Endothelial cell of umbilical vein (primary cell): Measurements from ENCODE around the gene OR10J4. TPM values are rescaled to one million over a fixed set of nuclear protein-coding genes. Genes with fewer than 3 reads are reported as not detected.

Experiments
- BruUV-seq: library from RNA; stranded (reverse); fragments of 400-500 nt; replicated peaks from 2 replicates; lab custom pipeline; 2021; lab: Mats Ljungman, UMichigan
- CTCF ChIA-PET: fragments of 300-600, 350-600 bp; sonication (Branson Sonifier 250); formaldehyde crosslinking; loops from one replicate; lab custom pipeline; 2021; ENCODE audit warnings: antibody characterized with exemption, inconsistent platforms; lab: Charles Lee
- POLR2A ChIA-PET: fragments of 300-600, 350-600 bp; sonication (Branson Sonifier 250); formaldehyde crosslinking; loops from one replicate; lab custom pipeline; 2021; ENCODE audit warnings: antibody characterized with exemption, inconsistent platforms; lab: Charles Lee
- DNase-seq: peaks from one replicate; pipeline ENCODE4 v3.0.0-alpha.2; 2011; ENCODE audit warnings: low read depth, low spot score
- FAIRE-seq: peaks from 2 replicates; lab custom pipeline; 2011; peaks lifted over from hg19 to GRCh38; lab: Jason Lieb, UNC
- H2AFZ ChIP-seq: 2 replicates; pipeline ENCODE4 v1.6.0; 2012; ENCODE audit warnings: low read depth, low read length, control low read depth, inconsistent platforms
- H3K27ac ChIP-seq: 2 replicates; pipeline ENCODE4 v1.5.1; 2011; ENCODE audit warnings: low read depth, mild to moderate bottlenecking, control low read depth, low read length, moderate library complexity; ENCODE audit not compliant: insufficient read depth
- H3K27me3 ChIP-seq, 2 experiments: 2 replicates each; pipeline versions ENCODE4 v1.6.0 to v1.6.1; 2011; ENCODE audit warnings: low read length in 2 of 2, mixed read lengths in 1 of 2; ENCODE audit not compliant: control insufficient read depth in 2 of 2, insufficient read depth in 2 of 2
- H3K36me3 ChIP-seq, 2 experiments: 2 replicates in 1 of 2; 3 replicates in 1 of 2; pipeline ENCODE4 v1.5.1; 2011; ENCODE audit warnings: low read length in 2 of 2, mild to moderate bottlenecking in 1 of 2, moderate library complexity in 1 of 2; ENCODE audit not compliant: control insufficient read depth in 2 of 2, insufficient read depth in 2 of 2; ENCODE audit errors: extremely low read depth in 1 of 2
- H3K4me1 ChIP-seq: 3 replicates; pipeline ENCODE4 v1.5.1; 2011; ENCODE audit warnings: mild to moderate bottlenecking, low read length; ENCODE audit not compliant: control insufficient read depth, insufficient read depth; ENCODE audit errors: extremely low read depth
- H3K4me2 ChIP-seq: 2 replicates; pipeline ENCODE4 v1.6.1; 2011; ENCODE audit warnings: low read length, control low read depth, mixed read lengths; ENCODE audit not compliant: insufficient read depth
- H3K4me3 ChIP-seq, 3 experiments: fragments of 200-600 bp in 1 of 3; sonication (generic), shearing (Covaris generic) in 1 of 3; replicated peaks in 1 of 3; 2 replicates each; pipeline ENCODE4 v1.5.1; 2011 to 2016; ENCODE audit warnings: control low read depth in 3 of 3, low read length in 3 of 3, mild to moderate bottlenecking in 2 of 3, inconsistent platforms in 1 of 3, low read depth in 1 of 3, moderate library complexity in 1 of 3; ENCODE audit not compliant: insufficient read depth in 1 of 3
- H3K79me2 ChIP-seq: 2 replicates; pipeline ENCODE4 v1.6.0; 2012; ENCODE audit warnings: low read length, inconsistent platforms; ENCODE audit not compliant: control insufficient read depth, insufficient read depth
- H3K9ac ChIP-seq: replicated peaks from 2 replicates; pipeline ENCODE3; 2011; ENCODE audit warnings: low read length, control low read depth; ENCODE audit not compliant: insufficient read depth; ENCODE audit errors: extremely low read depth
- H3K9me1 ChIP-seq: replicated peaks from 3 replicates; pipeline ENCODE4 v1.6.0; 2011; ENCODE audit warnings: mild to moderate bottlenecking, low read length; ENCODE audit not compliant: control insufficient read depth, insufficient read depth; ENCODE audit errors: extremely low read depth
- H3K9me3 ChIP-seq: replicated peaks from 2 replicates; pipeline ENCODE4 v1.5.1; 2012; ENCODE audit warnings: low read length, inconsistent platforms; ENCODE audit not compliant: control insufficient read depth, insufficient read depth
- H4K20me1 ChIP-seq: replicated peaks from 2 replicates; pipeline ENCODE3; 2011; ENCODE audit warnings: mild to moderate bottlenecking, low read length; ENCODE audit not compliant: control insufficient read depth, insufficient read depth; ENCODE audit errors: extremely low read depth
- EZH2 ChIP-seq: IDR thresholded peaks from 2 replicates; pipeline ENCODE4 v1.6.1; 2012; ENCODE audit warnings: borderline replicate concordance, low read depth, mild to moderate bottlenecking, moderate library complexity, low read length, inconsistent platforms; ENCODE audit not compliant: severe bottlenecking
- FOS ChIP-seq: IDR thresholded peaks from 2 replicates; pipeline ENCODE4 v1.6.1; 2011; ENCODE audit warnings: mild to moderate bottlenecking, low read length, moderate library complexity, borderline replicate concordance; ENCODE audit not compliant: insufficient read depth
- GATA2 ChIP-seq: IDR thresholded peaks from 2 replicates; pipeline ENCODE4 v1.7.0; 2011; ENCODE audit warnings: low read depth, mild to moderate bottlenecking, moderate library complexity, mixed read lengths, low read length; ENCODE audit not compliant: insufficient read length, insufficient read depth
- JUN ChIP-seq: IDR thresholded peaks from 2 replicates; pipeline ENCODE4 v1.6.1; 2011; ENCODE audit warnings: borderline replicate concordance, low read depth; ENCODE audit not compliant: insufficient read length, insufficient read depth
- MYC ChIP-seq: IDR thresholded peaks from one replicate; pipeline ENCODE4 v1.6.1; 2011; ENCODE audit warnings: mild to moderate bottlenecking, low read depth, low read length
- POLR2A ChIP-seq: IDR thresholded peaks from 2 replicates; pipeline ENCODE4 v1.6.1; 2012; ENCODE audit warnings: low read depth, mild to moderate bottlenecking, control low read depth, low read length
- POLR2AphosphoS5 ChIP-seq: IDR thresholded peaks from 2 replicates; pipeline ENCODE4 v1.6.1; 2012; ENCODE audit warnings: low read depth, mild to moderate bottlenecking, control low read depth, low read length, moderate library complexity; ENCODE audit not compliant: insufficient read depth
- dilution Hi-C: fragments of 300-500 bp; cut with MboI; formaldehyde crosslinking; loops from one replicate; pipeline ENCODE4 v1.15.0; 2019; ENCODE audit warnings: low sequenced_read_pairs; ENCODE audit not compliant: extremely low pct_ligation_motif_present
- intact Hi-C: fragments of 100-400 bp; cut with micrococcal nuclease; formaldehyde crosslinking; loops from one replicate; pipeline ENCODE4 v1.10.0; 2022
- polyA plus RNA-seq, 4 experiments: library from polyadenylated mRNA; depleted of rRNA in 3 of 4; stranded (reverse) in 3 of 4; unstranded in 1 of 4; fragments of >200 nt; gene quantifications; 2 replicates each; pipeline versions ENCODE4 v1.2.1 to v1.2.3, GENCODE V29; 2011 to 2012; ENCODE audit warnings: missing spikeins in 1 of 4
- total RNA-seq: library from RNA; stranded (reverse); gene quantifications from 2 replicates; pipeline ENCODE4 v1.2.3, GENCODE V29; 2021
- TF ChIP-seq, protein P1 (sequence below): IDR thresholded peaks from 2 replicates; pipeline ENCODE4 v1.6.1; 2011; ENCODE audit not compliant: insufficient read depth, insufficient read length
- TF ChIP-seq, protein P2 (sequence below), 2 donors: IDR thresholded peaks; 1 replicate in 1 of 2; 2 replicates in 1 of 2; pipeline ENCODE4 v1.5.1; 2011; ENCODE audit warnings: low read length in 2 of 2, mild to moderate bottlenecking in 2 of 2, moderate library complexity in 2 of 2, control low read depth in 1 of 2, inconsistent platforms in 1 of 2, low read depth in 1 of 2; ENCODE audit not compliant: insufficient read depth in 1 of 2; ENCODE audit errors: extremely low read depth in 1 of 2

The OR10J4 gene
- total and polyA plus RNA-seq, 2 donors (not counting 3 experiments of a cell fraction or from before 2014, with no cell fraction given), result not detected

- Histone ChIP-seq H3K36me3 (no peaks in the 10 kb centered on the region), H3K4me3 (no peak overlapping the region), H2AFZ (no peak overlapping the region), H3K4me1 (no peaks in the 10 kb centered on the region), H3K9ac (no peak overlapping the region), H3K27me3 (no peaks in the 10 kb centered on the region), H4K20me1 (no peaks in the 10 kb centered on the region), H3K79me2 (no peaks in the 10 kb centered on the region), H3K27ac (no peak overlapping the region), H3K9me3 (no peaks in the 10 kb centered on the region), H3K9me1 (no peaks in the 10 kb centered on the region), H3K4me2 (no peak overlapping the region)
- ChIA-PET CTCF (no interaction called here), POLR2A (no interaction called here)
- DNase-seq (no peak), FAIRE-seq (no peak)
- TF ChIP-seq POLR2A, result no peak
- no peak for TF ChIP-seq JUN
- TF ChIP-seq, protein P1, sequence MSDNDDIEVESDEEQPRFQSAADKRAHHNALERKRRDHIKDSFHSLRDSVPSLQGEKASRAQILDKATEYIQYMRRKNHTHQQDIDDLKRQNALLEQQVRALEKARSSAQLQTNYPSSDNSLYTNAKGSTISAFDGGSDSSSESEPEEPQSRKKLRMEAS, result no peak
- intact Hi-C loops (no loop called here), dilution Hi-C loops (no loop called here)
- BruUV-seq, result no TSS peak
Measured at GRCh38 chr1:159430985-159431384, 1.0 kb upstream of the OR10J4 start.

DNA sequence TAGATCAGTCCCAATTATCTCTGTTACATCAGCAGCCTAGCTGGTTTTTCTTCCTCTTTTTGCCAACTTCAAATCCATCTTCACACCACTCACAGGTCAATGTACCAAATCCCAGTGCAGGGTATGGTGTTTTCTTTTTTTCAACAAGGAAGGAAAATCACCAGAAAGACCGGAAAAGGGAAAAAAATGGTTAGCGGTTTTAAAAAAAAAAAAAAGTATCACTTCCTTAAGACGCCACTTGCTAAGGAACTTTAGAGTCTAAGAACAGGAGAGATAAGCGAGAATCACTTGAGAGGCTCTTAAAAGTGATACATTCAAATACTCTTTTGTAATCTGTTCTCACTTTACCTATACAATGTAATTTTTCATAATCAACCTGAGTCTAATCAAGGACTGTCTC is 4.5 kb downstream of the OR10J4 start:
- ChIA-PET CTCF (no interaction called here), POLR2A (no interaction called here)
- H3K4me3 ChIP-seq, result no peak overlapping the region
- H3K27ac ChIP-seq, result no peak overlapping the region
- no peaks in the 10 kb centered on the region for H3K79me2 ChIP-seq
- no peaks in the 10 kb centered on the region for H3K36me3 ChIP-seq
- no peaks in the 10 kb centered on the region for H3K9me3 ChIP-seq
- peak; percentile 7 for DNase-seq
- no peak overlapping the region for H3K9ac ChIP-seq
- BruUV-seq, result no TSS peak
- no peaks in the 10 kb centered on the region for H3K27me3 ChIP-seq
- intact Hi-C loops (no loop called here), dilution Hi-C loops (no loop called here)
- H2AFZ ChIP-seq, result no peak overlapping the region
- no peaks in the 10 kb centered on the region for H3K4me1 ChIP-seq
- TF ChIP-seq FOS (no peak), MYC (no peak), EZH2 (no peak), POLR2A (no peak), JUN (no peak), GATA2 (no peak), POLR2AphosphoS5 (no peak)
- TF ChIP-seq, protein P2, sequence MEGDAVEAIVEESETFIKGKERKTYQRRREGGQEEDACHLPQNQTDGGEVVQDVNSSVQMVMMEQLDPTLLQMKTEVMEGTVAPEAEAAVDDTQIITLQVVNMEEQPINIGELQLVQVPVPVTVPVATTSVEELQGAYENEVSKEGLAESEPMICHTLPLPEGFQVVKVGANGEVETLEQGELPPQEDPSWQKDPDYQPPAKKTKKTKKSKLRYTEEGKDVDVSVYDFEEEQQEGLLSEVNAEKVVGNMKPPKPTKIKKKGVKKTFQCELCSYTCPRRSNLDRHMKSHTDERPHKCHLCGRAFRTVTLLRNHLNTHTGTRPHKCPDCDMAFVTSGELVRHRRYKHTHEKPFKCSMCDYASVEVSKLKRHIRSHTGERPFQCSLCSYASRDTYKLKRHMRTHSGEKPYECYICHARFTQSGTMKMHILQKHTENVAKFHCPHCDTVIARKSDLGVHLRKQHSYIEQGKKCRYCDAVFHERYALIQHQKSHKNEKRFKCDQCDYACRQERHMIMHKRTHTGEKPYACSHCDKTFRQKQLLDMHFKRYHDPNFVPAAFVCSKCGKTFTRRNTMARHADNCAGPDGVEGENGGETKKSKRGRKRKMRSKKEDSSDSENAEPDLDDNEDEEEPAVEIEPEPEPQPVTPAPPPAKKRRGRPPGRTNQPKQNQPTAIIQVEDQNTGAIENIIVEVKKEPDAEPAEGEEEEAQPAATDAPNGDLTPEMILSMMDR (IDR thresholded peaks at IDR 0.05; ENCODE audit: extremely low read depth in 1 of 2, insufficient read depth in 1 of 2, low read depth in 1 of 2, low read length in 2 of 2), result no peak
- TF ChIP-seq, protein P1, result no peak
- no peak for FAIRE-seq
- H3K4me2 ChIP-seq, result no peak overlapping the region
- no peaks in the 10 kb centered on the region for H3K9me1 ChIP-seq
- H4K20me1 ChIP-seq, result no peaks in the 10 kb centered on the region
